ENCODE data around the gene CHRNA9. TPM values are rescaled to one million over a fixed set of nuclear protein-coding genes. Genes with fewer than 3 reads are reported as not detected.
A peak's percentile ranks its signal among the peaks of the same experiment; 100 is the strongest.

Gene CHRNA9
- total and polyA plus RNA-seq, 5 experiments from 2014 or later: 0.39 to 0.73 (median 0.55) TPM; not detected in 2

DNA sequence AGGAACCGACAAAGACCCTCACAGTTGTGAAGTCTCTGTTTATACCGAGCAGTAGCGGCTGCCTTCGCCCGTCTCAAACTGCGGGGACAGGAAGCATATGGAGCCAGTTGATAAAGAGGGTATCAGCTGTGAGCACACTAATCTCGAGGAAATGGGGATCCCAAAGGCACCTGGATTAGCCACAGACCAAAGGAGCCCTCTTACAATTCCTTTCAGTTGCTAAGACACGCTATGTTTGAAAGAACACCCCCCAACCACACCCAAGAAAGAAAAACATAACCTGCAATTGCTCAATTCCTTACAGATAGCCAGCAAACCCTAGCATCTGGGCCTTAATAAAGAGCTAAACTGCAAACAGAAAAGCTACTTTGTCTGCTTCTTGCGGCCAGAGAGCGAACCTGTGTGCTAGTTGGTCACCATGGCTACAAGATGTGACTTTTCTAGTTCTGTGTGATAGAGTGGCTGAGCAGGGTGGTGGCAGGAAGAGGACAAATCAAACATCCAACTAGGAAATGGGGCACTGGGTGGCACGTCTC, 23.3 kb upstream of the CHRNA9 start:
- DNase-seq (peak in 6 of 10 donors; percentile 39 to 75 (median 66)), ATAC-seq (peak; percentile 30 to 44)
- peaks cover 39 to 74% (median 66%) of the 10 kb centered on the region in 4 donors for H3K4me1 Mint-ChIP-seq
- peak overlapping the region; percentile 33 to 75 (median 58) for H3K4me3 Mint-ChIP-seq
- no peaks in the 10 kb centered on the region for H3K27me3 Mint-ChIP-seq
- H3K27ac Mint-ChIP-seq: peak overlapping the region; percentile 78 to 99 (median 95)
- H3K36me3 Mint-ChIP-seq: no peaks in the 10 kb centered on the region
- POLR2A ChIA-PET: interaction anchor here (0.6 to 7.1 kb wide), 20 partner anchors 11 to 256 kb away, joined by 3 to 76 read pairs (median 6); partner anchors contain the start of genes N4BP2 and RHOH
- H3K9me3 Mint-ChIP-seq: no peaks in the 10 kb centered on the region

DNA sequence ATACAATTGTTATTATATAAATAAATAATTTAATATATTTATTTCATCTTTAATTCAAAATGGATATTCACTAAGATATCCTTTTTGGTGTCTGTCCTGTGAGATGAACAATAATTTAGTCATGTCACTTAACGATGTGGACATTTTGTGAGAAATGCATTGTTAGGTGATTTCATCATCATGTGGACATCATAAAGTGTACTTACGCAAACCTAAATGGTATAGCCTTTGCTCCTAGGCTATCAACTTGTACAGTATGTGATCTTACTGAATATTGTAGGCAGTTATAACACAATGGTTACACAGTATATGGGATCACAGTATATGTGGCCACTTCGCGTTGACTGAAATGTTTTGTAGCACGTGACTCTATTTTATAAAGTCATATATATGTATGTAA, 20.2 kb upstream of the CHRNA9 start:
- POLR2A ChIA-PET: no interaction called here
- Mint-ChIP-seq H3K36me3 (no peaks in the 10 kb centered on the region), H3K4me1 (peaks cover 21 to 55% (median 49%) of the 10 kb centered on the region in 4 donors), H3K4me3 (no peak overlapping the region), H3K27ac (no peak overlapping the region), H3K27me3 (no peaks in the 10 kb centered on the region), H3K9me3 (no peaks in the 10 kb centered on the region)
- ATAC-seq (no peak), DNase-seq (no peak)

DNA sequence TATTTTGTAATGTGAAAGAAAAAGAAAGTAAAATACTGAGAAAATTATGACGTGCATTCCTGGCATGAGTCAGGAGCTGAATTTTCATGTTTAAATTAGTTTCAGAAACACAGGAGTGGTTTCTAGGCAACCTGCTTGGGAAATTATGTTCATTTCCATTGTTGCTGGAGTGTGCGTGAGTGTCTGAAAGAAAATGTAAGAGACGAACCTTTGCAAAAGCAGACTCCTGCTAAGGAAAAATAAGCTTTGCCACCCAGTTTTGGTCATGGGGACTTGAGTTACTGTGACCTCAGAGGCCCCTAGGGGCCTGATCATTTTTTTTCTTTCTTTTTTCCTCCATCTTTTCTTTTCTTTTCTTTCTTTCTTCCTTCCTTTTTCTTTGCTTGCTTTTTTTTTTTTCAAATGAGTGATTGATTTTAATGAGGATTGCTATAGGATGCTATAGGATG, 18.8 kb upstream of the CHRNA9 start:
- peak overlapping the region; percentile 81 to 91 (median 83) for H3K4me3 Mint-ChIP-seq
- H3K4me1 Mint-ChIP-seq: peaks cover 26 to 49% (median 47%) of the 10 kb centered on the region in 4 donors
- H3K9me3 Mint-ChIP-seq: no peaks in the 10 kb centered on the region
- H3K27me3 Mint-ChIP-seq: no peaks in the 10 kb centered on the region
- no peaks in the 10 kb centered on the region for H3K36me3 Mint-ChIP-seq
- DNase-seq: peak in 6 of 10 donors; percentile 35 to 68 (median 55)
- POLR2A ChIA-PET: interaction anchor here (0.7 to 2.1 kb wide), 26 partner anchors 8 to 338 kb away, joined by 3 to 17 read pairs (median 6); partner anchors contain the start of gene N4BP2
- ATAC-seq: peak; percentile 41 to 43
- H3K27ac Mint-ChIP-seq: peak overlapping the region; percentile 90 to 98 (median 96)

DNA sequence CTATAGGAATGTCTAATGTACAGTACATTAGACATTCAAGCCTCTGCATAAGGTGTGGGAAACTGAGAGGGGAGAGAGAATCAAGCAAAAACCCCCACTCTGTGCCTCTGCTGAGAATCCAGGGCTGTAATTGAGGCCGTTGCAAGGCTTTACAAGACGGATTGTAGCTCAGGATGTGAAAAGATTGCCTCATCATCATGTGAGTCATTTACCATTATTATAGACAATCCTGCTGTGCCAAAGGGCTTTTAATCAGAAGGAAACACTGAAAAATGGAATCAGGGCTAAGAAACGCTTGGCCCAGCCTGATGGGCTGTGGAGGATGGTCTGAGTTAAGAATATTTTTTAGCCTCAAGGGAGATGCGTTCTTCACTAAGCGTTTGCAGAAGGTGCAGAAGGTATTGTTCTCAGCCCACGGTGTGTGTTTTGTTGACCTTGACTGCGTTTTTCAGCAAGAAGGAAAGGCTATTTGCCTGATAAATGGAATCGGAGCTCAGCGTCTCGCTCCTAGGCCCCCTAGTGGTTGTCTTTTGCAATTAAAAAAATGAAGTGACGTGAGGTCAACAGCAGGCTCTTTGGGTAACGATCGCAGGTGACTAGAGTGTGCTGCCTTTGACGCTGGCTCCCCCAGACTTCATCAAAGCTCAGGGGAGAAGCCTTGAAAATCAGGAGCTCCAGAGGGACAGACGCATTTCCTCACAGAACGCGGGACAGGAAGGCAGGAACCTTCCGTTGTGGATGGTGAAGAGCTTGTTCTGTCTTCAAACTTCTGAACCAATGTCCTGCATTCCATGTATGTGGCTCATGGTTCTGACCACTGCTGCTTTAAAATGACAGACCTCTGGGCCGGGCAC, 18.1 kb upstream of the CHRNA9 start:
- Mint-ChIP-seq H3K9me3 (no peaks in the 10 kb centered on the region), H3K27me3 (no peaks in the 10 kb centered on the region), H3K4me1 (peaks cover 27 to 49% (median 47%) of the 10 kb centered on the region in 4 donors), H3K36me3 (no peaks in the 10 kb centered on the region), H3K4me3 (peak overlapping the region; percentile 81 to 91 (median 83)), H3K27ac (peak overlapping the region; percentile 90 to 98 (median 96))
- ATAC-seq (peak; percentile 71 to 76), DNase-seq (peak in 9 of 10 donors; percentile 49 to 82 (median 71))
- POLR2A ChIA-PET: interaction anchor here (0.7 to 2.1 kb wide), 35 partner anchors 9 to 338 kb away, joined by 3 to 17 read pairs (median 5); partner anchors contain the start of gene N4BP2

DNA sequence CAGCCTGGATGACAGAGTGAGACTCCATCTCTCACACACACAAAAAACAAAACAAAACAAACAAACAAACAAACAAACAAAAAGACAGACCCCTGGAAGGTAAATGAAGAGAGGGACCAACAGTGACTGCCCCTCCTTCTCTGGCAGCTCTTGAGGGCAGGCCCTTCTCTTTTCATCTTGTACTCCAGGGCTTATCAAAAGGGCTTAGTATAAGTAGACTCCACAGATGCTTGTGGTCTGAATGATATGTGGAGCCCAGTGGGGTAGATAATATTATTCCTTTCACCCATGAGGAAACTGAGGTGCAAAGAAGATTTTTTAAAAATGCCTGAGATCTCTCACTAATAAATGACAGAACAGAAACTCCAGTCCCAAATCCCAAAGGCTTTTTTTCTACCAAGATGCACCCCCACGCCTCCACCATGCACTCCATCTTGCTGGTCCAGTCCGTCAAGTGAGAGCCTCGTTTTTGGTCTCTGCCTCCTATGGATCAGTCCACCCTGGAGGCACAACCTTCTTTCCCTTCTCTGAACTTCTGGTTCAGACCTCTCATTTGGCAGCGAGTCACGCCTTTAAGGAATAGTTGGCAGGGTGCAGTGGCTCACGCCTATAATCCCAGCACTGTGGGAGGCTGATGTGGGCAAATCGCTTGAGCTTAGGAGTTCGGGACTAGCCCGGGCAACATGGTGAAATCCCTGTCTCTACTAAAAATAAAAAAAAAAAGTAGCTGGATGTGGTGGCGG, 17.0 kb upstream of the CHRNA9 start:
- peak overlapping the region; percentile 57 to 96 (median 82) for H3K27ac Mint-ChIP-seq
- POLR2A ChIA-PET: interaction anchor here (0.7 to 2.1 kb wide), 26 partner anchors 7 to 260 kb away, joined by 3 to 17 read pairs (median 5); no protein-coding TSS in a partner anchor
- ATAC-seq: no peak

DNA sequence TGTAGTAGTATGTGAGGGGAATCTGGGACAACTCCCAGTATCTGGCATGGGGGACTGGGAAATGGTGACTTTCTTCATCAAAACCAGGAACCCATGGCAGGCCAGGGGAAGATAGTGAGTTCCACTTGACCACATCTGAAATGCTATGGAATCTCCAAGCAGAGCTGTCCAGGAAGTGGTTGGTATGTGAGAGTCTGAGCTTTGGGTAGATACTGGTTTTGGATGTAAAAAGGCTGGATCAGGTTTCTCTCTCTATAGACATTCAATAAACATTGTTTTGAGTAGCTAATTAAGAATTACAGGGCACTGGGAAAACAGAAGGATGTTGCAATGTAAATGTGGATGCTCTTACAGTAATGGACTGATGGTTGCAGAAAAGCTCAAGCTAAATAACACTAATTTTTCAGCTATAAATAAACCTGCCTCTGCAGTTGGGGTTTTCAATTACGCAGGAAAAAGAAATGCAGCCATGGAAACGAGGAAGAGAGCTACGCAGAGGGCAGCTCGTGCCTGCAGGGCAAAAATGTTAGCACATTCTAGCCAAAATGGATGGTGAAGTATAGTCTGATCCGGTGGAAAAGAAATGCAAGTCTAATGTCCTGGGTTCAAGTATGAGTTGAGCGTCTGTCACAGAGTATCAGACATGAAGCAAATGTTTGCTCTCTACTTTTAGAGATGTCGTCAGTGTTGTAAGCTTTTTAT, 13.4 kb upstream of the CHRNA9 start:
- peak overlapping the region in 3 of 10 donors; percentile 9 to 34 (median 24) for H3K4me3 Mint-ChIP-seq
- H3K4me1 Mint-ChIP-seq: peaks cover 16 to 46% (median 37%) of the 10 kb centered on the region in 4 donors
- peak overlapping the region in 8 of 10 donors; percentile 10 to 85 (median 46) for H3K27ac Mint-ChIP-seq
- H3K9me3 Mint-ChIP-seq: no peaks in the 10 kb centered on the region
- POLR2A ChIA-PET: interaction anchor here (0.5 to 2.3 kb wide), 9 partner anchors 12 to 265 kb away, joined by 3 to 7 read pairs (median 3); partner anchors contain the start of gene N4BP2
- DNase-seq: no peak
- H3K36me3 Mint-ChIP-seq: no peaks in the 10 kb centered on the region
- ATAC-seq: no peak
- no peaks in the 10 kb centered on the region for H3K27me3 Mint-ChIP-seq

More for the DNA sequence above, 17.0 kb upstream of the CHRNA9 start:
- no peaks in the 10 kb centered on the region for H3K9me3 Mint-ChIP-seq
- H3K27me3 Mint-ChIP-seq: no peaks in the 10 kb centered on the region
- H3K36me3 Mint-ChIP-seq: no peaks in the 10 kb centered on the region
- H3K4me3 Mint-ChIP-seq: peak overlapping the region; percentile 27 to 83 (median 46)
- peaks cover 24 to 44% (median 42%) of the 10 kb centered on the region in 4 donors for H3K4me1 Mint-ChIP-seq
- DNase-seq: no peak

DNA sequence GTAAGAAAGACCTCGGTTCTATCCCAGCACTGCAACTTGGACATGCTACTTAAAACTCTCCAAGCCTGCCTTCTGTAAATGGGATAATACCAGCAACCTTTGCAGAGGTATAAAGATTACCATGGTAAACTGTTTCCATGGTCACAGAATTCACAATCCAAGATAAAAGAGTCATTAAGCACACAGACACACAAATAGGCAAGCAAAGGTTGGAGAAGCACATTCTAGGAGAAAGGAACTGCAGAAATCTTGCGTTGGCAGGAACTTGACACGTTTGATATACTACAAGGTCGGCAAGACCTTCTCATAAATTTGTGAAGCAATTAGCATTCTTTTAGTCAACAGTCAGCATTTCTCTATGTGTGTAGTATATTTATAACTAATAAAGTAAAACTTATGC, 12.3 kb upstream of the CHRNA9 start:
- H3K27me3 Mint-ChIP-seq: no peaks in the 10 kb centered on the region
- H3K36me3 Mint-ChIP-seq: no peaks in the 10 kb centered on the region
- peaks cover 10 to 38% (median 27%) of the 10 kb centered on the region in 4 donors for H3K4me1 Mint-ChIP-seq
- POLR2A ChIA-PET: interaction anchor here (1.6 kb wide), 2 partner anchors 85 to 92 kb away, joined by 4 read pairs; no protein-coding TSS in a partner anchor
- no peak for ATAC-seq
- H3K27ac Mint-ChIP-seq: peak overlapping the region in 1 of 10 donors; percentile 33
- no peak for DNase-seq
- no peaks in the 10 kb centered on the region for H3K9me3 Mint-ChIP-seq
- no peak overlapping the region for H3K4me3 Mint-ChIP-seq

DNA sequence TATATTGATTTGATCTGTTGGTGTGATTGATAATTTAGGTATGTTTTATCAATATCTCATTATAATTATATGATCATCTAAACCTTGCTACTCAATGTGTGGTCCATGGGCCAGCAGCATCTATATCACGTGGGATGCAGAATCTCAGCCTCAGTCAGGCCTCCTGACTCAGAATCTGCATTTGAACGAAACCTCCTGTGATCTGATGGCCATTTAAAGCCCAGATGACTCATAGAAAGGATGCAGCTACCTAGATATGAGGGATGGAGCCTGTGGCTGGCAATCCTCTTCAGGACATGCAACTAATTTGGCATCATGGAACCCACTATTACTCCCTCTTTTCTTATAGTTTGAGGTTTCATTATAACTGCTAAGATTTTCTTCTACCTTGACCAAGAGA, 11.3 kb upstream of the CHRNA9 start:
- peak overlapping the region in 2 of 10 donors; percentile 58 to 60 for H3K27ac Mint-ChIP-seq
- H3K4me1 Mint-ChIP-seq: peaks cover 10 to 33% (median 23%) of the 10 kb centered on the region in 4 donors
- H3K9me3 Mint-ChIP-seq: no peaks in the 10 kb centered on the region
- POLR2A ChIA-PET: interaction anchor here (1.5 kb wide), 1 partner anchor 12 kb away, joined by 5 read pairs; no protein-coding TSS in a partner anchor
- peaks cover 0 to 4% (median 0%) of the 10 kb centered on the region in 5 donors for H3K27me3 Mint-ChIP-seq
- DNase-seq (no peak), ATAC-seq (no peak)
- no peaks in the 10 kb centered on the region for H3K36me3 Mint-ChIP-seq
- H3K4me3 Mint-ChIP-seq: no peak overlapping the region

DNA sequence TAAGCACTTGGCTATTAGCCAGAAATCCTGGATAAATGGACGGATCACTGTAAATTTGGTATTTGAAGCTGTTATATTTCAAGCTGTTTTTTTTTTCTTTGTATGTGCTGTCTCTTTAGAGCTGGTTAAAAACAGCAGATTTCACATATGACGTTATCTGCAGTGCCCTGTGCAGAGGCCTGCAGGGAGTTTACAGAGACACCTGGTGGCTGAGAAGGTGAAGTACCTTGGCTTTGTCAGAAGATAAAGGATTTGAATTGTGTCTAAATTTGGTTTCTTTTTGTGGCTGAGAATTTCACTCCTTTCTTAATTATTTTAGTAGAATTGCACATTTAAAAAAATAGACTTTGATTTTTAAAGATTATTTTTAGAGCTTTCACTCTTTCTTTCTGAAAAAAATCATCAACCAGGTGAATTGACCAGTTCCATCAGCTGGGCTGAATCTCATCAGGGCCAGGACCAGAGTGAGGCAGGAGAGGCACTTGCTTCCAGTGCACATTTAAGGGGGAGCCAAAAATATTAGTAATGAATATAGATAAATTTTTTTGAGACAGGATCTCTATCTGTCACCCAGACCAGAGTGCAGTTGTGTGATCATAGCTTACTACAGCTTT, 9.6 kb upstream of the CHRNA9 start:
- H3K27me3 Mint-ChIP-seq: peaks cover 0 to 5% (median 0%) of the 10 kb centered on the region in 5 donors

DNA sequence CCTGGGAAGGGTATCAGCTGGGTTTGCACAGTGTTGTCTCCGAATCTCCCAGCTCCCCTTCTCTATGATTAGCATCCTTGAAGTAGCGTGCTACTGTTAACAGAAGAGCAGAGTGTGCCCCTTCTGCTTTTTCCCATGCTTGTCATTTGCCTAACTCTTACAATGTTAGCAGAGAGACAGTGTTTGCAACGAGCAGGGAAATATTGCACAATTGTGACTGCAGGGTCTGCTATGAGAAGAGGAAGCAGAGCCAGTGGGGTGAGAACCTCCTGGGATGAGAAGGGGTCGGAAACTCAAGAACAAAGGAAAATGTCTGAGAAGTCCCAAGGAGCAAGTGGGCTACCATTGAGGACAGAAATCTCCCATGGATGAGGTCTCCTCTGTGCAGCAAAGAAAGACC, 7.8 kb upstream of the CHRNA9 start:
- ATAC-seq: no peak
- peak overlapping the region in 1 of 10 donors; percentile 29 for H3K27ac Mint-ChIP-seq

More for the DNA sequence above, 9.6 kb upstream of the CHRNA9 start:
- Mint-ChIP-seq H3K36me3 (no peaks in the 10 kb centered on the region), H3K27ac (peak overlapping the region in 9 of 10 donors; percentile 2 to 90 (median 56)), H3K4me3 (peak overlapping the region in 3 of 10 donors; percentile 2 to 12 (median 3)), H3K9me3 (no peaks in the 10 kb centered on the region), H3K4me1 (peaks cover 9 to 31% (median 21%) of the 10 kb centered on the region in 4 donors)
- DNase-seq (peak; percentile 24 to 88 (median 70)), ATAC-seq (peak; percentile 99)
- POLR2A ChIA-PET: interaction anchor here (0.7 to 2.0 kb wide), 10 partner anchors 9 to 269 kb away, joined by 3 to 18 read pairs (median 4); partner anchors contain the start of gene N4BP2

DNA sequence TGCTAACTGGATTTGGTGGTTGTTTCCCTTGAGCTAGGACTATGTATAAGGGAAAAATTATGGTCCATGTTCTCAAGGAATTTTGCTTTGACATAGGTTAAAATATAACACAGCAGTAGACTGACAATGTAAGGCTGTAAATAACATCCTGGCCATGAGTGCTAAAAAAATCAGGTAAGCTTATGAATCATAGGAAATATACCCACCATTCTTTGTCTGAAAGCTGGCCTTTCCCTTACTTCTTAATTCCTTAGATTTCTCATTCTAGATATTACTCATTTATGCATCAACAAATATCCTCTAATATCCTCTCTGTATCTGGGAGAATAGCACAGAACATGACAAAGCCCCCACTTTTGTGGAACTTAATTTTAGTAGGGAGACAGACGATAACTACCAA, 6.8 kb upstream of the CHRNA9 start:
- Mint-ChIP-seq H3K27me3 (peaks cover 0 to 5% (median 0%) of the 10 kb centered on the region in 5 donors), H3K4me1 (peaks cover 0 to 16% (median 5%) of the 10 kb centered on the region in 4 donors), H3K4me3 (no peak overlapping the region), H3K9me3 (no peaks in the 10 kb centered on the region), H3K36me3 (peaks cover 0 to 4% (median 0%) of the 10 kb centered on the region in 3 donors), H3K27ac (peak overlapping the region in 1 of 10 donors; percentile 12)
- DNase-seq: no peak
- ATAC-seq: no peak
- POLR2A ChIA-PET: no interaction called here

More for the DNA sequence above, 7.8 kb upstream of the CHRNA9 start:
- POLR2A ChIA-PET: interaction anchor here (0.5 kb wide), 1 partner anchor 8 kb away, joined by 5 read pairs; no protein-coding TSS in a partner anchor
- DNase-seq: no peak
- Mint-ChIP-seq H3K4me1 (peaks cover 2 to 17% (median 7%) of the 10 kb centered on the region in 4 donors), H3K9me3 (no peaks in the 10 kb centered on the region), H3K4me3 (no peak overlapping the region), H3K27me3 (peaks cover 0 to 5% (median 0%) of the 10 kb centered on the region in 5 donors), H3K36me3 (peaks cover 0 to 4% (median 0%) of the 10 kb centered on the region in 3 donors)

Measured in naive thymus-derived CD8-positive, alpha-beta T cell (primary cell).